Hepatocyte (in vitro differentiated cells): ENCODE measurements around the gene SLC17A7. TPM values are rescaled to one million over a fixed set of nuclear protein-coding genes. Genes with fewer than 3 reads are reported as not detected.

Experiments
- DNase-seq: peaks from one replicate; pipeline ENCODE4 v3.0.0-alpha.2; 2016; ENCODE audit warnings: low spot score
- H2AFZ ChIP-seq: fragments of 200-600 bp; sonication (generic); 2 replicates; pipeline ENCODE4 v1.6.0; 2016; ENCODE audit warnings: antibody characterized with exemption, mild to moderate bottlenecking
- H3K27ac ChIP-seq: fragments of 200-600 bp; sonication (generic); 2 replicates; pipeline ENCODE4 v1.5.1; 2016; ENCODE audit warnings: mild to moderate bottlenecking
- H3K27me3 ChIP-seq: fragments of 200-600 bp; sonication (generic); 2 replicates; pipeline ENCODE4 v1.6.1; 2016
- H3K36me3 ChIP-seq: fragments of 200-600 bp; sonication (generic); replicated peaks from 2 replicates; pipeline ENCODE4 v1.5.1; 2016; ENCODE audit warnings: low read depth; ENCODE audit not compliant: insufficient read depth
- H3K4me1 ChIP-seq: fragments of 200-600 bp; sonication (generic); 2 replicates; pipeline ENCODE4 v1.5.1; 2016; ENCODE audit warnings: mild to moderate bottlenecking, moderate library complexity; ENCODE audit not compliant: insufficient read depth
- H3K4me2 ChIP-seq: fragments of 200-600 bp; sonication (generic); 2 replicates; pipeline ENCODE4 v1.6.0; 2016
- H3K4me3 ChIP-seq: fragments of 200-600 bp; sonication (generic); 2 replicates; pipeline ENCODE4 v1.5.1; 2016; ENCODE audit warnings: mild to moderate bottlenecking
- H3K79me2 ChIP-seq: fragments of 200-600 bp; sonication (generic); 2 replicates; pipeline ENCODE4 v1.6.0; 2017; ENCODE audit warnings: mild to moderate bottlenecking
- H3K9me2 ChIP-seq: fragments of 200-600 bp; sonication (generic); replicated peaks from 2 replicates; pipeline ENCODE4 v1.6.0; 2017; ENCODE audit warnings: mild to moderate bottlenecking; ENCODE audit not compliant: insufficient read depth
- H3K9me3 ChIP-seq: fragments of 200-600 bp; sonication (generic); 2 replicates; pipeline ENCODE4 v1.5.1; 2016; ENCODE audit warnings: low read depth, mild to moderate bottlenecking
- H4K20me1 ChIP-seq: fragments of 200-600 bp; sonication (generic); 2 replicates; pipeline ENCODE4 v1.6.0; 2016; ENCODE audit warnings: mild to moderate bottlenecking; ENCODE audit not compliant: insufficient read depth, poor library complexity, severe bottlenecking
- EZH2 ChIP-seq: fragments of 200-600 bp; sonication (generic); IDR thresholded peaks from 2 replicates; pipeline ENCODE4 v1.6.1; 2016; ENCODE audit warnings: antibody characterized with exemption, mild to moderate bottlenecking, borderline replicate concordance
- EZH2phosphoT487 ChIP-seq: fragments of 200-600 bp; sonication (generic); IDR thresholded peaks from one replicate; pipeline ENCODE4 v1.6.1; 2018; ENCODE audit warnings: antibody characterized with exemption, mild to moderate bottlenecking, low read depth, moderate library complexity; ENCODE audit not compliant: unreplicated experiment, severe bottlenecking
- WGBS: methylation state at CpG from one replicate; pipeline ENCODE4 v1.1.6; 2016; ENCODE audit warnings: low lambda C conversion rate; ENCODE audit errors: missing lambda C conversion rate; 5-methylcytosine and 5-hydroxymethylcytosine counted together
- polyA plus RNA-seq: library from polyadenylated mRNA; unstranded; fragments of >200 nt; fragmentation: Nextera tagmentation; extraction: Ambion mirVana; gene quantifications from 2 replicates; pipeline ENCODE4 v1.2.1, GENCODE V29; 2016
- total RNA-seq: library from RNA; depleted of rRNA; stranded (reverse); fragments of >200 nt; gene quantifications from 2 replicates; pipeline ENCODE4 v1.2.3, GENCODE V29; 2014
- TF ChIP-seq, protein P1 (sequence below): fragments of 200-600 bp; sonication (generic); IDR thresholded peaks from 2 replicates; pipeline ENCODE4 v1.5.1; 2016; ENCODE audit warnings: antibody characterized with exemption, mild to moderate bottlenecking; ENCODE audit not compliant: poor library complexity

Gene SLC17A7
- total and polyA plus RNA-seq, 2 experiments from 2014 or later = 0.13 to 0.51 TPM

DNA sequence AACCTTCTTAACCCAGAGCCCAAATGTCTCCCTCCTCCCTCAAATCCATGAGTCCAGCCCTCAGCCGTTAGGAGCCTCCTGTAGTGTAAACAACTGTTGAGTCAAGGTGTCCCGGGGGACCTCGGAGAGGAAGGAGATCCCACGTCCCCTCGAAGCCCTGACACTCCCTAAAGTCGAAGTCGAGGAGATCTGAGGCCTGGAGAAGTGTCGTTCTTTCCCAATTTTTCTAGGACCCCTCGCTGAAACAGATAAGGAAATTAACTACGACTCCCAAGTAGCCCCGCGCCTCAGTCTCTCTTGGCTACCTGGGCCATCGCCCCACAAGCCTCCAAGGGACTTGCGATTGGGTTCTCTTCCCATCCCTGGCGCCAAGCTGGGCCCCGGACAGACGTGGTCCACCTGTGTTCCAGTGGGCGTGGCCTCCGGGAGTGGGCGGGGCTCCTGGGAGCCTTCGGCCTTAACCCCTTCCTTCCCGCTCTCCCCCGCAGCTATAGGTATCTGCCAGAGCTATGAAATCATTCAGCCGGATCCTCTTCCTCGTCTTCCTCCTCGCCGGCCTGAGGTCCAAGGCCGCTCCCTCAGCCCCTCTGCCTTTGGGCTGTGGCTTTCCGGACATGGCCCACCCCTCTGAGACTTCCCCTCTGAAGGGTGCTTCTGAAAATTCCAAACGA lies 15.3 kb downstream of the SLC17A7 start:
- TF ChIP-seq EZH2phosphoT487 = no peak
- TF ChIP-seq EZH2 = no peak
- TF ChIP-seq, protein P1, sequence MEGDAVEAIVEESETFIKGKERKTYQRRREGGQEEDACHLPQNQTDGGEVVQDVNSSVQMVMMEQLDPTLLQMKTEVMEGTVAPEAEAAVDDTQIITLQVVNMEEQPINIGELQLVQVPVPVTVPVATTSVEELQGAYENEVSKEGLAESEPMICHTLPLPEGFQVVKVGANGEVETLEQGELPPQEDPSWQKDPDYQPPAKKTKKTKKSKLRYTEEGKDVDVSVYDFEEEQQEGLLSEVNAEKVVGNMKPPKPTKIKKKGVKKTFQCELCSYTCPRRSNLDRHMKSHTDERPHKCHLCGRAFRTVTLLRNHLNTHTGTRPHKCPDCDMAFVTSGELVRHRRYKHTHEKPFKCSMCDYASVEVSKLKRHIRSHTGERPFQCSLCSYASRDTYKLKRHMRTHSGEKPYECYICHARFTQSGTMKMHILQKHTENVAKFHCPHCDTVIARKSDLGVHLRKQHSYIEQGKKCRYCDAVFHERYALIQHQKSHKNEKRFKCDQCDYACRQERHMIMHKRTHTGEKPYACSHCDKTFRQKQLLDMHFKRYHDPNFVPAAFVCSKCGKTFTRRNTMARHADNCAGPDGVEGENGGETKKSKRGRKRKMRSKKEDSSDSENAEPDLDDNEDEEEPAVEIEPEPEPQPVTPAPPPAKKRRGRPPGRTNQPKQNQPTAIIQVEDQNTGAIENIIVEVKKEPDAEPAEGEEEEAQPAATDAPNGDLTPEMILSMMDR = no peak
- H4K20me1 ChIP-seq = no peaks in the 10 kb centered on the region
- no peaks in the 10 kb centered on the region for H3K36me3 ChIP-seq
- DNase-seq = no peak
- H3K27ac ChIP-seq = no peak overlapping the region
- H3K4me2 ChIP-seq = no peak overlapping the region
- WGBS = 9% methylated on average over 29 of the region's 30 CpGs
- no peak overlapping the region for H2AFZ ChIP-seq
- H3K4me3 ChIP-seq = no peak overlapping the region
- H3K79me2 ChIP-seq = no peaks in the 10 kb centered on the region
- no peaks in the 10 kb centered on the region for H3K9me3 ChIP-seq
- no peaks in the 10 kb centered on the region for H3K9me2 ChIP-seq
- peaks cover 98% of the 10 kb centered on the region for H3K27me3 ChIP-seq
- H3K4me1 ChIP-seq = peaks cover 10% of the 10 kb centered on the region

DNA sequence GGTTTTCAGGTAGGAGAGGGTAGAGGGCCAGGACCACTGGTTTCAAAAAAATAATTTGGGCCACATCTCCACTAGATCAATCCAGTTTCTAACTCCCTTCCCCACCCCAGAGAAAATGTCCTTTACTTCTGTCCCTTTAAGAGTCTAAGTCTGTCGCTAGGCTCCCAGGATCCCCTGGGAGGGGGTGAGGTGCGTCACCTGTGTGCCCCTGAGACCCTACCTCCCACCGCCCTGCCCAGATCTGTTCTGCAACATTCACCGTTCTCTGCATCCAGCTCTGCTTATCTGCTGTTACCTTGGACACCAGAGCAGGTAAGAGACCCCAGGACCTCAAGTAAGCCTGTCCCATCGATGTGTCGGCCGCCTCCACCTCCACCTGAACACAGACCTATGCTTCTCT lies 16.1 kb downstream of the SLC17A7 start, which contains the start of gene GFY:
TSS of gene GFY (plus strand) at position 211 of the 400 bp plus-strand sequence. CDS start 1,043 bp downstream, outside the sequence.
- no peaks in the 10 kb centered on the region for H3K9me2 ChIP-seq
- H3K27me3 ChIP-seq = peaks cover 98% of the 10 kb centered on the region
- peaks cover 10% of the 10 kb centered on the region for H3K4me1 ChIP-seq
- no peak for DNase-seq
- 50% methylated on average over 7 of the region's 7 CpGs for WGBS
- no peaks in the 10 kb centered on the region for H4K20me1 ChIP-seq
- no peak within 1 kb of the TSS for H3K4me3 ChIP-seq
- no peaks in the 10 kb centered on the region for H3K9me3 ChIP-seq
- no peak for TF ChIP-seq EZH2phosphoT487
- no peak for TF ChIP-seq EZH2
- TF ChIP-seq, protein P1 = no peak
- H2AFZ ChIP-seq = no peak within 1 kb of the TSS
- H3K79me2 ChIP-seq = no peaks in the 10 kb centered on the region
- H3K4me2 ChIP-seq = no peak within 1 kb of the TSS
- H3K36me3 ChIP-seq = no peaks in the 10 kb centered on the region
- no peak within 1 kb of the TSS for H3K27ac ChIP-seq

DNA sequence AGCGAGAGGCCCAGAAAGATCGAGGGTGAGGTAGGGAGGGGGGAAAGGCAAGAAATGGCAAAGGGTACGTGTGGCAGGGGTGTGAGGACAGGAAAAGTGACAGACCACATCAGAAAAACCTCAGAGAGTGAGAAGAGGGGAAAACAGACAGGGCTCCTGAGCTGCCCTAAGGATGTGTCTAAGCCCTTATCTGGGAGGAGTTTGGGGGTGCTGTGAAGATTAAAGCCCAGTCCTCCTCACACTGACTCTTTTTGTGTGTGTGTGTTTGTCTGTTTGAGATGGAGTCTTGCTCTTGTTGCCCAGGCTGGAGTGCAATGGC lies 17.4 kb downstream of the SLC17A7 start:
- no peaks in the 10 kb centered on the region for H3K9me2 ChIP-seq
- H3K27ac ChIP-seq = no peak overlapping the region
- H3K79me2 ChIP-seq = no peaks in the 10 kb centered on the region
- WGBS = 26% methylated on average over 2 of the region's 3 CpGs
- H3K4me1 ChIP-seq = peaks cover 10% of the 10 kb centered on the region
- no peaks in the 10 kb centered on the region for H3K36me3 ChIP-seq
- no peak overlapping the region for H2AFZ ChIP-seq
- TF ChIP-seq EZH2phosphoT487 = no peak
- TF ChIP-seq, protein P1 = no peak
- no peak for TF ChIP-seq EZH2
- H4K20me1 ChIP-seq = no peaks in the 10 kb centered on the region
- no peak overlapping the region for H3K4me3 ChIP-seq
- no peak overlapping the region for H3K4me2 ChIP-seq
- H3K9me3 ChIP-seq = no peaks in the 10 kb centered on the region
- DNase-seq = no peak
- peaks cover 99% of the 10 kb centered on the region for H3K27me3 ChIP-seq
